PC-3 (cell line): ENCODE measurements around the gene LRRC58. TPM values are rescaled to one million over a fixed set of nuclear protein-coding genes. Genes with fewer than 3 reads are reported as not detected.
A peak's percentile ranks its signal among the peaks of the same experiment; 100 is the strongest.

Experiments used
- ATAC-seq: fragments of 200-7000 bp; cut with Tn5 transposase; 2 replicates; pipeline ENCODE4 v1.9.1; 2020; ENCODE audit warnings: mild to moderate bottlenecking, moderate library complexity
- BruUV-seq: library from RNA; stranded (reverse); fragments of 400-500 nt; replicated peaks from 2 replicates; lab custom pipeline; 2021; lab: Mats Ljungman, UMichigan
- CTCF ChIA-PET: fragments of 300-600 bp; sonication (Branson Sonifier 250); formaldehyde crosslinking; loops from one replicate; lab custom pipeline; 2022; ENCODE audit warnings: antibody characterized with exemption; lab: Charles Lee
- POLR2A ChIA-PET: fragments of 300-600 bp; sonication (Branson Sonifier 250); formaldehyde crosslinking; loops from one replicate; lab custom pipeline; 2022; ENCODE audit warnings: antibody characterized with exemption; ENCODE audit not compliant: unreplicated experiment; lab: Charles Lee
- DNase-seq: peaks from one replicate; pipeline ENCODE4 v3.0.0-alpha.2; 2015
- H2AFZ ChIP-seq: fragments of 300-600 bp; sonication (generic); 2 replicates; pipeline ENCODE4 v1.6.0; 2016; ENCODE audit warnings: antibody characterized with exemption, low read length
- H3F3A ChIP-seq: fragments of 300-600 bp; sonication (generic); one replicate; pipeline ENCODE4 v1.6.0; 2017; ENCODE audit warnings: antibody characterized with exemption, low read length, control low read depth, mild to moderate bottlenecking; ENCODE audit not compliant: unreplicated experiment
- H3K27ac ChIP-seq: fragments of 300-600 bp; sonication (generic); 2 replicates; pipeline ENCODE4 v1.5.1; 2016; ENCODE audit warnings: mild to moderate bottlenecking, low read length
- H3K27me3 ChIP-seq: fragments of 300-600 bp; sonication (generic); 2 replicates; pipeline ENCODE4 v1.6.1; 2016; ENCODE audit warnings: low read length, mixed read lengths
- H3K36me3 ChIP-seq: fragments of 300-600 bp; sonication (generic); 2 replicates; pipeline ENCODE4 v1.6.1; 2016; ENCODE audit warnings: low read depth, mixed run types, low read length, mixed read lengths
- H3K4me1 ChIP-seq: fragments of 300-600 bp; sonication (generic); 2 replicates; pipeline ENCODE4 v1.5.1; 2016; ENCODE audit warnings: low read length; ENCODE audit not compliant: insufficient read depth
- H3K4me2 ChIP-seq: fragments of 300-600 bp; sonication (generic); 2 replicates; pipeline ENCODE4 v1.6.0; 2016; ENCODE audit warnings: low read length
- H3K4me3 ChIP-seq: fragments of 300-600 bp; sonication (generic); 2 replicates; pipeline ENCODE4 v1.5.1; 2016; ENCODE audit warnings: mild to moderate bottlenecking, low read length, mixed read lengths
- H3K79me2 ChIP-seq: fragments of 300-600 bp; sonication (generic); 2 replicates; pipeline ENCODE4 v1.6.1; 2017; ENCODE audit warnings: low read length, mixed read lengths
- H3K9ac ChIP-seq: fragments of 300-600 bp; sonication (generic); 2 replicates; pipeline ENCODE4 v1.6.0; 2016; ENCODE audit warnings: mild to moderate bottlenecking, low read length
- H3K9me2 ChIP-seq: fragments of 300-600 bp; sonication (generic); replicated peaks from 2 replicates; pipeline ENCODE4 v1.6.1; 2016; ENCODE audit warnings: mixed run types, low read length, mixed read lengths
- H3K9me3 ChIP-seq: fragments of 300-600 bp; sonication (generic); 2 replicates; pipeline ENCODE4 v1.6.1; 2016; ENCODE audit warnings: low read length, mixed read lengths
- H4K20me1 ChIP-seq: fragments of 300-600 bp; sonication (generic); 2 replicates; pipeline ENCODE4 v1.6.1; 2016; ENCODE audit warnings: low read length, mixed read lengths
- CTCF ChIP-seq: fragments of 300-600 bp; sonication (generic); conservative IDR thresholded peaks from 2 replicates; pipeline ENCODE4 v1.5.1; 2017; ENCODE audit warnings: antibody characterized with exemption, low read depth, mild to moderate bottlenecking, low read length
- EZH2 ChIP-seq: fragments of 300-600 bp; sonication (generic); IDR thresholded peaks from one replicate; pipeline ENCODE4 v1.6.1; 2017; ENCODE audit warnings: antibody characterized with exemption, mild to moderate bottlenecking, low read length; ENCODE audit not compliant: unreplicated experiment
- EZH2phosphoT487 ChIP-seq: fragments of 300-600 bp; sonication (generic); IDR thresholded peaks from 2 replicates; pipeline ENCODE4 v1.6.1; 2018; ENCODE audit warnings: mild to moderate bottlenecking, antibody characterized with exemption, low read length, borderline replicate concordance
- intact Hi-C: fragments of 100-400 bp; cut with micrococcal nuclease; formaldehyde crosslinking; loops from 2 replicates; pipeline ENCODE4 v1.9.0; 2023
- total RNA-seq: library from RNA; depleted of rRNA; stranded (reverse); fragments of >200 nt; gene quantifications from 2 replicates; pipeline ENCODE4 v1.2.3, GENCODE V29; 2014

Gene LRRC58
- total RNA-seq, 1 experiment from 2014 or later, result 33.7 TPM

- Histone ChIP-seq H3K4me2 (no peak overlapping the region), H3K9me2 (no peaks in the 10 kb centered on the region), H2AFZ (no peak overlapping the region), H3K27ac (no peak overlapping the region), H3K79me2 (peaks cover 27% of the 10 kb centered on the region), H3K9ac (no peak overlapping the region), H3K4me1 (peaks cover 17% of the 10 kb centered on the region), H3K4me3 (no peak overlapping the region), H4K20me1 (peaks cover 11% of the 10 kb centered on the region), H3F3A (no peaks in the 10 kb centered on the region), H3K36me3 (peaks cover under 1% of the 10 kb centered on the region), H3K27me3 (no peaks in the 10 kb centered on the region), H3K9me3 (no peaks in the 10 kb centered on the region)
- ATAC-seq, result no peak
- TF ChIP-seq EZH2, result no peak
- no peak for TF ChIP-seq EZH2phosphoT487
- no peak for TF ChIP-seq CTCF
- BruUV-seq, result no TSS peak
- POLR2A ChIA-PET, result no interaction called here
- CTCF ChIA-PET, result no interaction called here
- DNase-seq, result no peak
- intact Hi-C loops, result no loop called here
Measured at GRCh38 chr3:120352017-120352416, 2.9 kb upstream of the LRRC58 start.

- H4K20me1 ChIP-seq, result peaks cover 25% of the 10 kb centered on the region
- intact Hi-C loops, result loop anchor here (2.0 kb wide), 1 partner anchor 66 kb away; the partner anchor contains the start of gene GPR156
- 0 out of 2 replicates have a peak overlapping the region, but pooled peaks have one; percentile 51 for H3K27ac ChIP-seq
- no TSS peak for BruUV-seq
- peaks cover 43% of the 10 kb centered on the region for H3K79me2 ChIP-seq
- no peaks in the 10 kb centered on the region for H3K9me2 ChIP-seq
- H3K9ac ChIP-seq, result peak overlapping the region; percentile 78
- no peaks in the 10 kb centered on the region for H3K27me3 ChIP-seq
- peak overlapping the region; percentile 90 for H3K4me2 ChIP-seq
- ATAC-seq (no peak), DNase-seq (peak; percentile 79)
- no peaks in the 10 kb centered on the region for H3F3A ChIP-seq
- H3K9me3 ChIP-seq, result no peaks in the 10 kb centered on the region
- H2AFZ ChIP-seq, result peak overlapping the region; percentile 91
- peaks cover 4% of the 10 kb centered on the region for H3K36me3 ChIP-seq
- H3K4me1 ChIP-seq, result peaks cover 28% of the 10 kb centered on the region
- TF ChIP-seq EZH2 (no peak), CTCF (no peak), EZH2phosphoT487 (no peak)
- ChIA-PET CTCF (interaction anchor here (0.6 to 2.7 kb wide), 5 partner anchors 8 to 209 kb away, joined by 3 to 17 read pairs (median 3); no protein-coding TSS in a partner anchor), POLR2A (no interaction called here)
- H3K4me3 ChIP-seq, result peak overlapping the region; percentile 74
Measured at GRCh38 chr3:120350401-120350941, 1.3 kb upstream of the LRRC58 start.

GRCh38 chr3:120349855-120350125, 636 bp upstream of the LRRC58 start:
- H3K79me2 ChIP-seq, result peaks cover 50% of the 10 kb centered on the region
- H3K9me3 ChIP-seq, result no peaks in the 10 kb centered on the region
- no peaks in the 10 kb centered on the region for H3F3A ChIP-seq
- H3K9me2 ChIP-seq, result no peaks in the 10 kb centered on the region
- TF ChIP-seq CTCF (no peak), EZH2 (no peak), EZH2phosphoT487 (no peak)
- intact Hi-C loops, result loop anchor here (1.0 to 2.0 kb wide), 4 partner anchors 65 to 209 kb away; partner anchors contain the start of gene GPR156
- H3K27ac ChIP-seq, result peak overlapping the region; percentile 51
- ChIA-PET CTCF (interaction anchor here (0.6 to 2.7 kb wide), 4 partner anchors 9 to 210 kb away, joined by 3 to 17 read pairs (median 3); no protein-coding TSS in a partner anchor), POLR2A (interaction anchor here (0.6 to 0.7 kb wide), 2 partner anchors 41 to 107 kb away, joined by 5 to 11 read pairs; no protein-coding TSS in a partner anchor)
- peaks cover 32% of the 10 kb centered on the region for H4K20me1 ChIP-seq
- peaks cover 4% of the 10 kb centered on the region for H3K36me3 ChIP-seq
- ATAC-seq, result no peak
- H2AFZ ChIP-seq, result peak overlapping the region; percentile 91
- H3K4me2 ChIP-seq, result peak overlapping the region; percentile 90
- H3K4me3 ChIP-seq, result peak overlapping the region; percentile 74
- BruUV-seq, result no TSS peak
- H3K9ac ChIP-seq, result peak overlapping the region; percentile 78
- H3K4me1 ChIP-seq, result peaks cover 35% of the 10 kb centered on the region
- no peaks in the 10 kb centered on the region for H3K27me3 ChIP-seq
- no peak for DNase-seq
